ENCODE measurements around the gene C10orf95.
A peak's percentile ranks its signal among the peaks of the same experiment; 100 is the strongest.

Gene C10orf95

GRCh38 chr10:102433619-102434046, 17.7 kb downstream of the C10orf95 start:
- FAIRE-seq = no peak

- FAIRE-seq = peak; percentile 94
These were observed 19.0 kb downstream of the C10orf95 start, which contains the start of gene CUEDC2 for GRCh38 chr10:102432162-102432950. CUEDC2 (minus strand) TSS chr10:102432574; CDS start chr10:102425188, 7,386 bp downstream.

GRCh38 chr10:102431452-102432124, 19.8 kb downstream of the C10orf95 start:
- no peak for FAIRE-seq

GRCh38 chr10:102429468-102429867, 21.9 kb downstream of the C10orf95 start:
- FAIRE-seq = no peak

GRCh38 chr10:102426803-102427287, 24.5 kb downstream of the C10orf95 start:
- FAIRE-seq = no peak

- FAIRE-seq = no peak
These were observed 25.9 kb downstream of the C10orf95 start for GRCh38 chr10:102425444-102425843.

GRCh38 chr10:102424916-102425315, 26.4 kb downstream of the C10orf95 start:
- FAIRE-seq = no peak

- FAIRE-seq = no peak
These were observed 27.2 kb downstream of the C10orf95 start for GRCh38 chr10:102424145-102424544.

- FAIRE-seq = no peak
These were observed 27.9 kb downstream of the C10orf95 start for GRCh38 chr10:102423372-102423968.

- FAIRE-seq = no peak
These were observed 28.7 kb downstream of the C10orf95 start for GRCh38 chr10:102422545-102423129.

- FAIRE-seq = no peak
These were observed 29.4 kb downstream of the C10orf95 start for GRCh38 chr10:102421757-102422512.

GRCh38 chr10:102421507-102421756, 29.9 kb downstream of the C10orf95 start:
- no peak for FAIRE-seq

- FAIRE-seq = peak; percentile 94
These were observed 30.4 kb downstream of the C10orf95 start, which contains the start of gene FBXL15 for GRCh38 chr10:102420714-102421506. FBXL15 (plus strand) TSS chr10:102420836; CDS start chr10:102421130, 294 bp downstream.

- no peak for FAIRE-seq
These were observed 31.1 kb downstream of the C10orf95 start for GRCh38 chr10:102420181-102420713.

- FAIRE-seq = no peak
These were observed 31.8 kb downstream of the C10orf95 start for GRCh38 chr10:102419269-102420180.

GRCh38 chr10:102418622-102419268, 32.6 kb downstream of the C10orf95 start, which contains the start of gene PSD:
PSD (minus strand) TSS chr10:102418785; CDS start chr10:102417038, 1,747 bp downstream.
- FAIRE-seq = no peak

- no peak for FAIRE-seq
These were observed 34.6 kb downstream of the C10orf95 start for GRCh38 chr10:102416695-102417094.

- FAIRE-seq = no peak
These were observed 35.1 kb downstream of the C10orf95 start for GRCh38 chr10:102416283-102416682.

- FAIRE-seq = no peak
These were observed 36.6 kb downstream of the C10orf95 start for GRCh38 chr10:102414749-102415148.
